HG03565 (cell line): ENCODE measurements around the gene METTL5.

Experiments used
- ATAC-seq: cut with Tn5 transposase; IDR thresholded peaks from one replicate; pipeline ENCODE4 v1.9.1; 2021; ENCODE audit warnings: mild to moderate bottlenecking, moderate library complexity; ENCODE audit not compliant: unreplicated experiment

Gene METTL5

DNA sequence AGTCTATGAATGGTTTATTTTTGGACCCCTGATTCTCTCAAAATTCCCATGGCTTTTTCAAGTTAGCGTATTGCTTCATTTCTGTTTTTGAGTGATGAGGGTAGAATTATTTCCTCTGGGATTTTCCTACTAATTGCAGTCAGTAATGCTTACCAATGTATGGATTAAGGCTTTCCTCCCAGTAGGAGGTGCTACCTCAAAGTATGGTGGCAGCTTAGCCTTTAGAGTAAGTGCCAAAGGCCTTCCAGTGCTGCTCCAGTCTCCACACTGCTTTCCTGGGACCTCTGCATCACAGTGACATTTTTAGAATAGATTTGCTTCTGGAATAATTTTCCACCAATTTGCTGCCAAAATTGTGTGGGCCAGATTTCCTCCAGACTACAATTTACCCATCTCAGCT, 42.2 kb downstream of the METTL5 start:
- ATAC-seq, result no peak

DNA sequence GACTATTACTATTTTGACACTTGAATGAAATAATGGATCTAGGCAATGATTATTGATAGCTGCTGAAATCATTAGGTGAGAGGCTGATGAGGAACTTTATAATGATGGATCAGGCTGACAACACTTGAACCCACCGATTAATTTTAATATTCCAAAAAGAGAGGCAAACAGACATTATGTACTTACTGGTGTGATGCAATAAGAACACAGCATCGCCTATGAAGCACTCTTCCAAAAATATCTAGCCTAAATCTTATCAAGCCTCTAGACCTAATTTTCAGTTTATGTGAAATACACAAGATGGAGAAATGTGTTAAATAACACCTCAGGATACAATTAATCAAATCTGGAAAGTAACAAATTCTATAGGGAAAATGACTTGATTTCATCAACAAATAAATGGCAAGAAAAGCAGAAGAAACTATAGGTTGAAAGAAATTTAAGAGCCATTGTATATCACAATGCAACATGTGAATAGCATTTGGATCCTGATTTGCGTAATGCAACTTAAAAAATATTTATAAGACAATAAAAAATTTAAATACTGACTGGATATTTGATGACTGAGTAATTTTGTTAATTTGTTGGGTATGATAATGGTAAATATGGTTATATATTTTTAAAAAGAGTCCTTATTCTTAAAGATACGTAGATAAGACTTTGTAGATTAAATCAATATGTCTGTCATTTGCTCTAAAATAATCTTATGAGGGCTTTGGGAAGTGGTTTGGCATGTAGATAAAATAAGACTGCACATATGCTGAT, 43.3 kb downstream of the METTL5 start:
- no peak for ATAC-seq

DNA sequence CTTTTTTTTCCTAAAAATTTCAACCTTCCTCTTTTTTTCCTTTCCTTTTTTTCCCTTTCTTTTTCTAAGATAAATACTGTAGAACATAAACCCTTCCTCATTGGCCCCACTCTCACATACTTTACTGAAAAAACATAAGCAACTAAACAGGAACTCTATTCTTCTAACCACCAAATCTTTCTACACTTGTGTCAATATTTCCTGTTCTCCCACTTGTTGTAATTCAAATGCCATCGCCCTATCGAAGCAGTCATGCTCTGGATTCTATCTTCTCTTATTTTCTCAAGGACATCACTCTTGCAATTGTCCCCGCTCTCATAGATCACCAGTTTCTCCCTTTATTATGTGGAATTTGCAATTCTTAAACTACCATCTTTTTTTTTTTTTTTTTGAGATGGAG, 46.3 kb downstream of the METTL5 start:
- ATAC-seq, result no peak

DNA sequence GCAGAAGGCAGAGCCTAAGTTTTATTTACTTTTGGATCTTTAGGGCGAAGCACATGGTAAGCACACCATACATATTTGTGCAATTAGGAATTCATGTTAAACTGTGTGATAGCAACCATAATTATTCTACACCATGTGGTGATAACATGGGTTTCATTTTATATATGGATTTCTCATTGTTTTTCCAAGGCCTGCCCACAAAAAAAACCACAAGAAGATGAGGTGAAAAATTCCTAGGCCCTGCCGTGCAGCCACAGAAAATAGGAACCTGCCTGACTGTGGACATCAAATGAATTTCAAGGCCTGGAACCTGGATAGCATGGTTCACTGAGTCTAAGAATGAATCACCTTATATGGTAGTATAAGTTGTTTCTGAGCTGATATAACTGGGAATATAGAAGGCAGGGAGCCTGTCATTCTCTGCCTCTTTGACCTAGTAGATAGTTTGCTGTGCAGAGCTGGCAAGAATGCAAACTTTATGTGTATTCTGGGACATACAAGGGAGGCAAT, 48.4 kb downstream of the METTL5 start:
- no peak for ATAC-seq

DNA sequence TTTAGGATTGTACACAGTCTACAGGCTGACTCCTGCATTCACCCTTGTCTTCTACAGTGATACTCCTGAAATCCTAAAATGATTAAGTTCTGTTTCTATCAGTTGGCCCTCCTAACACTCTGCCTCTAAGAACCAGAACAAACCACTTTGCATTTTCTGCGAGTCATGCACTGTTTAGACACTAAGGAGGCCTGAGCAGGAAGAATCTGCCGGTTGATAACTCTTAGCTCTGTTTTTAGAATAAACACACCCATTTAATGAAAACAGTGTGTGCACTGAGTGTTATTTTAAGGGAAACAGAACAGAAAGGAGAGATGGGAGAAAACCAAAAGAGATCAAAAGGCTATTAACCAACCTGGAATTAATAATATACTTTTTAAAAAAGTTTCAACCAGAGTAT, 48.9 kb downstream of the METTL5 start:
- no peak for ATAC-seq

DNA sequence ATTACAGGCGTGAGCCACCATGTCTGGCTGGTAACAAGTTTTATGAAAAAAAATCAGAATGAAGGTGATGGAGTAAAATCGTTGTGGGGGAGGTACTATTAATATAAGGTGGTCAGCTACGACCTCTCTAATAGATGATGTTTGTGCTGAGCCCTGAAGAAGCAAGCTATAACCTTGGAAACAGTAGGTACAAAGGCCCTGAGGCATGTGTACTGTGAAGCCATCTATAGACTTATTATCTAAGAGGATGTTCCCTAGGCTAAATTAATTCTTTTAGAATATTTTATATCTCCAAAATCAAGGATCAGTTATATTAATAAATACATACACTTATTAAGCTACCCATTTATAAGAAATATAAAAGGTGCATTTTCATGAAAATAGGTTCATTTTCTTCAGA, 49.4 kb downstream of the METTL5 start:
- ATAC-seq, result no peak

DNA sequence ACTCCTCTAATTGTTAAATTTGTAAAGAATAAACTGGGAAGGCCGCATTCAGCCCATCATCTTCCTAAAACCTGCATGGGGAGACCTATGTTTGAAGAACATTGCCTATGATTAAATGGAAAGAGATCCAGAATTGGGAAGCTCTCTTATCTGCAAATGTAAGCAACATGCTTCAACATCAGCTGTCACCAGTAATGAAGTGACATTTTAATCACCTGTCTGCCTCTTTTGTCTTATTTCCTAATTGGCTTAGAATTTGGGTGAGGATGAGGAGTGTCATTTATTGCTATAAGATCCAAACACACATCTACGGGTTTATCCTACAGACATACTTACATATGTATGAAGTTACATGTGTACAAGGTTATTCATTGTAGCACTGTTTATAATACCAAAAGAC, 52.1 kb downstream of the METTL5 start:
- no peak for ATAC-seq

DNA sequence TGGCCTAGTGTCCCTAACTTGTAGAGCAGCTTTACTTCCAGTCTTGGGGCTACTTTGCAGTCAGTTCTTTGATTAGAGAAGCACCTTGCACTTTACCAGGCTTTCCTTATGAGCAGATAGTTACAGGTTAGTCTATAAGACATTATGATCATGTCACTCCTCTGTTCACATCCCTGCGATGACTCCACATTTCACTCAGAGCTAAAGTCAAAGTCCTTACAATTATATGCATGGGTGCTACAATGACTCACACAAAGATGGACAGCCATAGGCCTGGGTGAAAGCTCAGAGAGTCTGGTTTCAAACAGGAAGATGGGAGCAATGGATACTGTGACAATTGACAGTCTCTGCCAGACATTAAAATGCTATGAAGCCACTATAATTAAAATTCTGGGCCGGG, 53.1 kb downstream of the METTL5 start:
- no peak for ATAC-seq

DNA sequence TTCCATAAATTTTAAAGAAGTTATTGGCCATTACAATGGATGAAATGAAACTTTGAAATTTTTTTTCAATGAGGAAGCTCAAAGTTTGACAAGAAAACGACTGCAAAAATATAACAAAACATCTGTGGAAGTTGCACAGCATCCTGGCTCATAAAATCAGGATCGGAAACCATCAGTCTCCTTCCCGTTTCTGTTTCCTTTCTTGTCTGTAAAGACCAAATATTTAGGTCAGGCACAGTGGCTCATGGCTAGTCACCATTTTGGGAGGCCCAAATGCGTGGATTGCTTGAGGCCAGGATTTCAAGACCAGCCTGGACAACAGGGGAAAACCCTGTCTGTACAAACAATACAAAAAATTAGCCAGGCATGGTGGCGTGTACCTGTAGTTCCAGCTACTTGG, 53.7 kb downstream of the METTL5 start:
- no peak for ATAC-seq

DNA sequence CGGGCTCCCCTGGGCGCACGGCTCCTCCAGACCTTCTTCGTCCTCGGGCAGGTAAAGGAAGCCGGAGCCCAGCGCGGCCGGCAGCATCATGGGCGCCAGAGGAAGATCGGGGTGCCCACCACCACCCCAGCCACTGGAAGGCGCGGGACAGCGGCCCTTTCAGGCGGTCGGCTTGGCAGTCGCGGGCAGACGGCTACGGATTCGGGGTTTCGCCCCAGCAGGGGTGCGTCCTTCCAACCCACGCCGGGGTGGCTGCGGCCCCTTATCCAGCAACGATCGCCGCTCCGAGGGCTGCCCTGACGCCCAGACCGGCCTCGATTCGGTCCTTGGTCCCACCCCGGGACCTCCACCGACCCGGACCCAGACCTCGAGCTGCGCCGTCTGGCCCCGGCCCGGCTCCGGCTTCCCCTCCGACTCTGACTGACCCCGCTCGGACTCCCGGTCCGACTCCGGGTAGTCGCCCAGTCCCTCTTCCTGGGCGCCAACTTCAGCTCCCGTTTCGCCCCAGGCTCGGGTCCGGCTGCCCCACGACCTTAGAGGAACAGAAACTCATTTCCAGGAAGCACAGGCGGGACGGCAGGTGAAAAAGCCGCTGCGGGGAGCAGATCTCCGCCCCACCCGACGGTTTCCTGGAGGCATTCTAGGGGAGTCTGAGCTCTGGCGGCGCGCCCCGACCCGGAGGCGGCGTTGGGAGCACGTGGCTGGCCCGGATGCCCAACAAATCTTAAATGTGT, 56.3 kb downstream of the METTL5 start:
- ATAC-seq, result no peak

DNA sequence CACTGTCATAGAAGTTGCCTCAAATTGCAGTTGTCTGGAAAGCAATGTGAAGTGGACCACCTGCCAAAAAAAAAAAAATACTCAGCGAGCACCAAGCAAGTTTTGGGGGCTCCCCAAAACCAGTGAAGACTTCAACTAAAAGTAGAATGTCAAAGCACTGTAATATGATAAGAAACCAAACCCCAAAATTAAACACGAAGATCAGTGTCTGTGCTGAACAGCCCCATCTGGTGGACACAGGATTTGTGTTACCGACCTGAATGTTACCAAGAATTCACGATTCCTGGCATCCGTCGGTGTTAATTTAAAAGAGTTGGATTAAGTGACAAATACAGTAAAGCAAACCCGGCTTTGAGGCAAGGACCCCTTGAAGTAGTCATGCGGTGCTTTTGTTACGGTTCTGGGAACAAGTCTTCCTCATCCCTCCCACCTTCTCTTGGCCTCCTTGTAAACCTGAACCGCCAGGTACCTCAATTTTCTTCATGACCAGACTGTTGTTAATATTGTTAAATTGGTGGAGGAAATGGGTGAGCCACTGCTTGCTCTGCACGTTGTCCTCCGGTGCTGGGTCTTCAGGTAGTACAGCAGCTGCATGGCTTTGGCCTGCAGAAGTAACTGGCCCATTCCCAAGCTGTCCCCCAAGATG, 57.3 kb downstream of the METTL5 start:
- ATAC-seq, result no peak

DNA sequence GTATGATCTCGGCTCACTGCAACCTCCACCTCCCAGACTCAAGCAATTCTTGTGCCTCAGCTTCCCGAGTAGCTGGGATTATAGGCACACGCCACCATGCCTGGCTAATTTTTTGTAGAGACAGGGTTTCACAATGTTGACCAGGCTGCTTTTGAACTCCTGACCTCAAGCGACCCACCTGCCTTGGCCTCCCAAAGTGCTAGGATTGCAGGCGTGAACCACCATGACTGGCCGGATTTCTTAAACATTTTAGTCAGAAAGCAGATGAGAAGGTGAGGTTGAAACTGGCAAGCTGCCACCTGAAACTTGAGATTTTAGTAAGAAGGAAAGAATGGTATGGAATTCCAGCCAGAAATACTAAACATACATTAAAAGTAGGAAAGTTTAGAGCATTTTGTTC, 59.2 kb downstream of the METTL5 start:
- ATAC-seq, result no peak

DNA sequence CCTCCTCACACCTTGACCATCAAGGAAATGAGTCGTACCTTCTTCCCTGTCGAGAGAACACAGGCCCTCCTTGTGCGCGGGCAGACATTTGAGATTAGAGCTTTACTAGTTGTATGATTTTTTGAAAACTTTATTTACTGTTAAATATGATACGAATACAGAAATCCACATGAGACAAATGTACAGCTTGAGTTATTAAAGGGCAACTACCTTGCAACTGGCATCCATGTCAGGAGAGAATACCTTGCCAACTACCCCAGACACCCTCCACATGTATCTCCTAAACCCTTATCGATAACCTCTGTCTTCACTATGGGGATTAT, 62.8 kb downstream of the METTL5 start:
- no peak for ATAC-seq
